ENCODE data around the gene FCRL3.
"Not testable (repeated sequence)": the region's sequence is repeated elsewhere in the genome, so short reads cannot be mapped to it uniquely, and the experiment has no call there.

FCRL3 gene

GRCh38 chr1:157700732-157701131, at the start of gene FCRL3:
TSS of gene FCRL3 (minus strand) at chr1:157700769. CDS start at chr1:157700489, 280 bp downstream.
- no peak for DNase-seq (ENCODE audit: low read depth in 2 of 2)

- DNase-seq (ENCODE audit: low read depth in 2 of 2) = no peak
These were observed 47.8 kb upstream of the FCRL3 start for GRCh38 chr1:157748262-157748817.

GRCh38 chr1:157739229-157739901, 38.8 kb upstream of the FCRL3 start:
- DNase-seq (ENCODE audit: low read depth in 2 of 2) = no peak

GRCh38 chr1:157735991-157736390, 35.4 kb upstream of the FCRL3 start:
- not testable (repeated sequence) for DNase-seq (ENCODE audit: low read depth in 2 of 2)

- DNase-seq (ENCODE audit: low read depth in 2 of 2) = no peak
These were observed 33.8 kb upstream of the FCRL3 start for GRCh38 chr1:157734321-157734720.

GRCh38 chr1:157732755-157733154, 32.2 kb upstream of the FCRL3 start:
- DNase-seq (ENCODE audit: low read depth in 2 of 2) = no peak

GRCh38 chr1:157725221-157725577, 24.6 kb upstream of the FCRL3 start:
- no peak for DNase-seq (ENCODE audit: low read depth in 2 of 2)

GRCh38 chr1:157724537-157725220, 24.1 kb upstream of the FCRL3 start:
- DNase-seq (ENCODE audit: low read depth in 2 of 2) = no peak

- no peak for DNase-seq (ENCODE audit: low read depth in 2 of 2)
These were observed 22.6 kb upstream of the FCRL3 start for GRCh38 chr1:157723157-157723556.

- DNase-seq (ENCODE audit: low read depth in 2 of 2) = no peak
These were observed 21.4 kb upstream of the FCRL3 start for GRCh38 chr1:157721985-157722384.

GRCh38 chr1:157715736-157716135, 15.2 kb upstream of the FCRL3 start:
- no peak for DNase-seq (ENCODE audit: low read depth in 2 of 2)

GRCh38 chr1:157711802-157712201, 11.2 kb upstream of the FCRL3 start:
- DNase-seq (ENCODE audit: low read depth in 2 of 2) = no peak

- no peak for DNase-seq (ENCODE audit: low read depth in 2 of 2)
These were observed 4.3 kb upstream of the FCRL3 start for GRCh38 chr1:157704878-157705277.

- DNase-seq (ENCODE audit: low read depth in 2 of 2) = no peak
These were observed 3.4 kb upstream of the FCRL3 start for GRCh38 chr1:157703981-157704380.

GRCh38 chr1:157702308-157702825, 1.8 kb upstream of the FCRL3 start:
- DNase-seq (ENCODE audit: low read depth in 2 of 2) = no peak

GRCh38 chr1:157700305-157700704, 264 bp downstream of the FCRL3 start:
- DNase-seq (ENCODE audit: low read depth in 2 of 2) = no peak

- DNase-seq (ENCODE audit: low read depth in 2 of 2) = no peak
These were observed 2.6 kb downstream of the FCRL3 start for GRCh38 chr1:157697781-157698569.

GRCh38 chr1:157696966-157697628, 3.5 kb downstream of the FCRL3 start:
- DNase-seq (ENCODE audit: low read depth in 2 of 2) = no peak

- no peak for DNase-seq (ENCODE audit: low read depth in 2 of 2)
These were observed 5.2 kb downstream of the FCRL3 start for GRCh38 chr1:157695417-157695816.

GRCh38 chr1:157691285-157691920, 9.2 kb downstream of the FCRL3 start:
- DNase-seq (ENCODE audit: low read depth in 2 of 2) = no peak
